Heart left ventricle (tissue), 16 donors: ENCODE measurements around the gene CASS4. TPM values are rescaled to one million over a fixed set of nuclear protein-coding genes. Genes with fewer than 3 reads are reported as not detected.

Experiments
- ATAC-seq, 4 donors: fragments of 200-7000 bp; cut with Tn5 transposase; one replicate each; pipeline ENCODE4 v1.9.1; 2020 to 2022; ENCODE audit warnings: moderate library complexity in 4 of 4, mild to moderate bottlenecking in 3 of 4, moderate number of reproducible peaks in 1 of 4
- DNase-seq, 5 donors: peaks; one replicate each; pipeline ENCODE4 v3.0.0-alpha.2; 2020
- H3K27ac ChIP-seq, 12 donors: fragments of 200-600 bp; sonication (generic) in 4 of 12; one replicate each; pipeline versions ENCODE4 v1.5.0 to v1.8.0; 2016 to 2022; ENCODE audit warnings: mild to moderate bottlenecking in 2 of 12
- H3K27me3 ChIP-seq, 9 donors: fragments of 200-600 bp; sonication (generic) in 2 of 9; one replicate each; pipeline versions ENCODE4 v1.5.1 to v1.8.0; 2016 to 2022; ENCODE audit warnings: mild to moderate bottlenecking in 3 of 9
- H3K36me3 ChIP-seq, 9 donors: fragments of 200-600 bp; sonication (generic) in 2 of 9; one replicate each; pipeline versions ENCODE4 v1.5.0 to v1.8.0; 2018 to 2022; ENCODE audit warnings: mild to moderate bottlenecking in 2 of 9
- H3K4me1 ChIP-seq, 12 donors: fragments of 200-600 bp; sonication (generic) in 4 of 12; one replicate each; pipeline versions ENCODE4 v1.5.0 to v1.8.0; 2016 to 2022; ENCODE audit warnings: mild to moderate bottlenecking in 3 of 12
- H3K4me3 ChIP-seq, 12 donors: fragments of 200-600 bp; sonication (generic) in 4 of 12; one replicate each; pipeline versions ENCODE4 v1.5.0 to v1.8.0; 2017 to 2022; ENCODE audit warnings: mild to moderate bottlenecking in 9 of 12, moderate library complexity in 4 of 12
- H3K9me3 ChIP-seq, 12 donors: fragments of 200-600 bp; sonication (generic) in 4 of 12; one replicate each; pipeline versions ENCODE4 v1.5.0 to v1.8.0; 2016 to 2022; ENCODE audit warnings: mild to moderate bottlenecking in 1 of 12
- CTCF ChIP-seq, 12 donors: fragments of 200-600 bp; sonication (generic) in 4 of 12; IDR thresholded peaks; one replicate each; pipeline versions ENCODE4 v1.5.0 to v1.8.0; 2018 to 2022; ENCODE audit warnings: antibody characterized with exemption in 12 of 12, mild to moderate bottlenecking in 5 of 12
- POLR2A ChIP-seq, 2 donors: fragments of 450-650 bp; IDR thresholded peaks; one replicate each; pipeline ENCODE4 v1.6.1; 2017; ENCODE audit warnings: antibody characterized with exemption in 2 of 2, mild to moderate bottlenecking in 2 of 2, moderate library complexity in 2 of 2
- WGBS, 4 donors: extraction: QIAGEN DNeasy Blood & Tissue Kit in 2 of 4; methylation state at CpG; one replicate each; pipeline versions ENCODE4 v1.1.5 to v1.1.7; 2013 to 2018; 5-methylcytosine and 5-hydroxymethylcytosine counted together
- intact Hi-C, 10 donors: fragments of 100-400 bp; cut with DNase I; formaldehyde crosslinking; loops; one replicate each; pipeline versions ENCODE4 v1.11.1 to v1.14.2; 2022
- polyA plus RNA-seq, 2 donors: library from polyadenylated mRNA; stranded (reverse); fragments of 200-250 nt; gene quantifications; one replicate each; pipeline ENCODE4 v1.2.3, GENCODE V29; 2013
- total RNA-seq, 9 donors: library from RNA; depleted of rRNA in 2 of 9; stranded (reverse); fragments of >200 nt in 2 of 9; fragmentation: NEBNext Ultra II Directional in 3 of 9; extraction: Animal tissue kit (Norgen Biotek cat#: 25700) in 3 of 9; gene quantifications; one replicate each; pipeline versions ENCODE4 v1.1.0 to v1.2.4, GENCODE V29; 2016 to 2023
- donor health status: ischemic (EF 13 %, LVEDD 7.1; RV severe dilation, severe dysfunction).
- donor health status: healthy with polysubstance abuse.
- donor health status: DM: no; HTN: yes; CAD: no.
- donor health status: DM: no; HTN: no; CAD: no.
- donor health status: ischemic (EF 25% LVEDD 6.9; RV normal size, moderate dysfunction).
- donor health status: ischemic (EF 25% LVEDD 5.7; RV mildly dilated, moderate dysfunction).
- donor health status: healthy.
- donor health status: DM: yes; HTN: yes; CAD: no.
- donor health status: ischemic (EF 35%, LVEDD 5.7; RV mildly dilated, moderate dysfunction).
- donor health status: nonischemic (EF 11% LVEDD 7.7; RV severe dilation, severe dysfunction).
- donor health status: DM: yes; HTN: yes; CAD: no.
- donor health status: PGD.
- donor health status: ischemic (EF 29% LVEDD 5.4; RV normal size, mild dysfunction).
- donor health status: nonischemic (EF 23%, LVEDD 6.1; RV moderate dilation, normal function).

CASS4 gene
- total and polyA plus RNA-seq, 11 donors, result 0.07 to 3.8 (median 0.49) TPM

GRCh38 chr20:56468316-56469076 is 56.4 kb downstream of the CASS4 start, which contains the start of gene RTF2:
Gene RTF2, plus strand, starts transcription at chr20:56468627. Its CDS starts 71 bp downstream, at chr20:56468698.
- TF ChIP-seq POLR2A (IDR thresholded peaks at IDR 0.05) (peak in 1 of 2 donors; percentile 50), CTCF (IDR thresholded peaks at IDR 0.05) (no peak)
- Histone ChIP-seq H3K9me3 (no peaks in the 10 kb centered on the region), H3K27me3 (no peaks in the 10 kb centered on the region), H3K4me3 (peak within 1 kb of the TSS; percentile 46 to 94 (median 84)), H3K27ac (peak within 1 kb of the TSS; percentile 38 to 91 (median 82)), H3K4me1 (peaks cover 0 to 48% (median 21%) of the 10 kb centered on the region in 12 donors), H3K36me3 (peaks cover 0 to 29% (median 9%) of the 10 kb centered on the region in 9 donors)
- intact Hi-C loops, result loop anchor here in 8 of 10 donors (1.0 to 5.0 kb wide), 6 partner anchors 62 to 76 kb away; partner anchors contain the start of genes AURKA (in 6 of the 8) and CSTF1 (in 6 of the 8)
- DNase-seq (peak; percentile 94 to 97 (median 96)), ATAC-seq (peak; percentile 97 to 100 (median 100))
- 0 to 1% (median 0%) methylated on average over 27 to 55 of the region's 55 CpGs for WGBS, 4 donors

GRCh38 chr20:56469077-56469449 is 57.0 kb downstream of the CASS4 start:
- WGBS, 4 donors, result 17 to 28% (median 22%) methylated on average over 8 of the region's 8 CpGs
- no peak for DNase-seq
- H3K4me1 ChIP-seq, result peaks cover 0 to 42% (median 21%) of the 10 kb centered on the region in 12 donors
- peaks cover 0 to 34% (median 15%) of the 10 kb centered on the region in 9 donors for H3K36me3 ChIP-seq
- H3K4me3 ChIP-seq, result peak overlapping the region; percentile 46 to 94 (median 84)
- no peaks in the 10 kb centered on the region for H3K9me3 ChIP-seq
- ATAC-seq, result no peak
- TF ChIP-seq CTCF (IDR thresholded peaks at IDR 0.05) (no peak), POLR2A (IDR thresholded peaks at IDR 0.05) (no peak)
- intact Hi-C loops, result loop anchor here in 7 of 10 donors (2.0 to 5.0 kb wide), 4 partner anchors 62 to 77 kb away; partner anchors contain the start of genes AURKA (in 5 of the 7) and CSTF1 (in 5 of the 7)
- no peaks in the 10 kb centered on the region for H3K27me3 ChIP-seq
- H3K27ac ChIP-seq, result peak overlapping the region in 11 of 12 donors; percentile 64 to 91 (median 83)

- Histone ChIP-seq H3K9me3 (no peaks in the 10 kb centered on the region), H3K27me3 (no peaks in the 10 kb centered on the region), H3K4me1 (no peaks in the 10 kb centered on the region), H3K4me3 (no peak overlapping the region), H3K27ac (no peak overlapping the region), H3K36me3 (peaks cover 0 to 100% (median 90%) of the 10 kb centered on the region in 9 donors)
- intact Hi-C loops, result no loop called here
- no peak for ATAC-seq
- DNase-seq, result no peak
- TF ChIP-seq CTCF (IDR thresholded peaks at IDR 0.05) (no peak), POLR2A (IDR thresholded peaks at IDR 0.05) (no peak)
- 72 to 83% (median 81%) methylated on average over 7 of the region's 7 CpGs for WGBS, 4 donors
Measured at GRCh38 chr20:56483970-56484369, 71.9 kb downstream of the CASS4 start.

- Histone ChIP-seq H3K4me3 (no peak overlapping the region), H3K9me3 (no peaks in the 10 kb centered on the region), H3K36me3 (peaks cover 0 to 100% (median 80%) of the 10 kb centered on the region in 9 donors), H3K4me1 (no peaks in the 10 kb centered on the region), H3K27me3 (no peaks in the 10 kb centered on the region), H3K27ac (peak overlapping the region in 1 of 12 donors; percentile 33)
- TF ChIP-seq CTCF (IDR thresholded peaks at IDR 0.05) (no peak), POLR2A (IDR thresholded peaks at IDR 0.05) (no peak)
- DNase-seq (no peak), ATAC-seq (peak in 1 of 4 donors; percentile 50)
- 75 to 86% (median 83%) methylated on average over 11 of the region's 11 CpGs for WGBS, 4 donors
- intact Hi-C loops, result no loop called here
Measured at GRCh38 chr20:56487216-56487615, 75.2 kb downstream of the CASS4 start.
